HL-60 (cell line): ENCODE data around the gene ST3GAL4.
A peak's percentile ranks its signal among the peaks of the same experiment; 100 is the strongest.
"Not testable (repeated sequence)": the region's sequence is repeated elsewhere in the genome, so short reads cannot be mapped to it uniquely, and the experiment has no call there.

Experiments
- DNase-seq, 2 experiments: peaks; one replicate each; pipeline ENCODE4 v3.0.0-alpha.2; 2010 to 2020; ENCODE audit warnings: low read depth in 1 of 2, low spot score in 1 of 2
- H3K27ac ChIP-seq: fragments of 250-450 bp; sonication (Bioruptor Pico); replicated peaks from 2 replicates; pipeline ENCODE4 v1.5.1; 2020; ENCODE audit warnings: mild to moderate bottlenecking, moderate library complexity
- H3K27me3 ChIP-seq: fragments of 250-450 bp; sonication (Bioruptor Pico); 2 replicates; pipeline ENCODE4 v1.5.1; 2021; ENCODE audit warnings: mild to moderate bottlenecking, moderate library complexity; ENCODE audit not compliant: insufficient read depth, poor library complexity, severe bottlenecking
- H3K4me3 ChIP-seq: replicated peaks from 2 replicates; pipeline ENCODE4 v1.5.1; 2011; ENCODE audit warnings: mild to moderate bottlenecking, control low read depth, low read length; ENCODE audit not compliant: insufficient read depth
- GABPA ChIP-seq: IDR thresholded peaks from 2 replicates; pipeline ENCODE4 v1.6.1; 2012; ENCODE audit warnings: low read depth
- POLR2AphosphoS5 ChIP-seq: IDR thresholded peaks from 2 replicates; pipeline ENCODE4 v1.6.1; 2012; ENCODE audit warnings: low read depth
- SPI1 ChIP-seq: IDR thresholded peaks from 2 replicates; pipeline ENCODE4 v1.6.1; 2012; ENCODE audit warnings: low read depth, mild to moderate bottlenecking, borderline replicate concordance
- TF ChIP-seq, protein P1 (sequence below): IDR thresholded peaks from one replicate; pipeline ENCODE4 v1.5.1; 2011; ENCODE audit warnings: low read length, control low read depth, inconsistent platforms; ENCODE audit not compliant: insufficient read depth
- TF ChIP-seq, protein P2 (sequence below): IDR thresholded peaks from 2 replicates; pipeline ENCODE4 v1.6.1; 2012; ENCODE audit warnings: low read depth; ENCODE audit not compliant: insufficient replicate concordance

The ST3GAL4 gene

DNA sequence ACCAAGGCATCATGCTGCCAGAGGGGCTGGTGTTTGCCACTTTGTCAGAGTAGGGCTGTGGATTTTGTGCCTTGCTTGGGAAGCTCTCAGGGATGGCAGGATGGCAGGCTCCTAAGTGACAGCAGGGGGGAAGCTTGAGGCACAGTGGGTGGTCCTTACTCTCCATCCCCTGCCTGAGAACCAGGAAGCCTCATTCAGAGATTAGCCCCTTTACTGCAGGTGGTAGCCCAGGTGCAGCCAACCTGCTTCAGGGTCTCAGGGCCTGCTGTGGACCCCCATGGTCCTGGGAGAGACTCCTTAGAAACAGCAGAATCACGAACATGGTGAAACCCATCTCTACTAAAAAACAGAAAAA is 8.9 kb upstream of the ST3GAL4 start:
- Histone ChIP-seq H3K27ac (peak overlapping the region; percentile 75), H3K27me3 (no peaks in the 10 kb centered on the region), H3K4me3 (no peak overlapping the region)
- TF ChIP-seq SPI1 (no peak), GABPA (no peak), POLR2AphosphoS5 (no peak)
- TF ChIP-seq, protein P1, sequence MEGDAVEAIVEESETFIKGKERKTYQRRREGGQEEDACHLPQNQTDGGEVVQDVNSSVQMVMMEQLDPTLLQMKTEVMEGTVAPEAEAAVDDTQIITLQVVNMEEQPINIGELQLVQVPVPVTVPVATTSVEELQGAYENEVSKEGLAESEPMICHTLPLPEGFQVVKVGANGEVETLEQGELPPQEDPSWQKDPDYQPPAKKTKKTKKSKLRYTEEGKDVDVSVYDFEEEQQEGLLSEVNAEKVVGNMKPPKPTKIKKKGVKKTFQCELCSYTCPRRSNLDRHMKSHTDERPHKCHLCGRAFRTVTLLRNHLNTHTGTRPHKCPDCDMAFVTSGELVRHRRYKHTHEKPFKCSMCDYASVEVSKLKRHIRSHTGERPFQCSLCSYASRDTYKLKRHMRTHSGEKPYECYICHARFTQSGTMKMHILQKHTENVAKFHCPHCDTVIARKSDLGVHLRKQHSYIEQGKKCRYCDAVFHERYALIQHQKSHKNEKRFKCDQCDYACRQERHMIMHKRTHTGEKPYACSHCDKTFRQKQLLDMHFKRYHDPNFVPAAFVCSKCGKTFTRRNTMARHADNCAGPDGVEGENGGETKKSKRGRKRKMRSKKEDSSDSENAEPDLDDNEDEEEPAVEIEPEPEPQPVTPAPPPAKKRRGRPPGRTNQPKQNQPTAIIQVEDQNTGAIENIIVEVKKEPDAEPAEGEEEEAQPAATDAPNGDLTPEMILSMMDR: no peak
- TF ChIP-seq, protein P2, sequence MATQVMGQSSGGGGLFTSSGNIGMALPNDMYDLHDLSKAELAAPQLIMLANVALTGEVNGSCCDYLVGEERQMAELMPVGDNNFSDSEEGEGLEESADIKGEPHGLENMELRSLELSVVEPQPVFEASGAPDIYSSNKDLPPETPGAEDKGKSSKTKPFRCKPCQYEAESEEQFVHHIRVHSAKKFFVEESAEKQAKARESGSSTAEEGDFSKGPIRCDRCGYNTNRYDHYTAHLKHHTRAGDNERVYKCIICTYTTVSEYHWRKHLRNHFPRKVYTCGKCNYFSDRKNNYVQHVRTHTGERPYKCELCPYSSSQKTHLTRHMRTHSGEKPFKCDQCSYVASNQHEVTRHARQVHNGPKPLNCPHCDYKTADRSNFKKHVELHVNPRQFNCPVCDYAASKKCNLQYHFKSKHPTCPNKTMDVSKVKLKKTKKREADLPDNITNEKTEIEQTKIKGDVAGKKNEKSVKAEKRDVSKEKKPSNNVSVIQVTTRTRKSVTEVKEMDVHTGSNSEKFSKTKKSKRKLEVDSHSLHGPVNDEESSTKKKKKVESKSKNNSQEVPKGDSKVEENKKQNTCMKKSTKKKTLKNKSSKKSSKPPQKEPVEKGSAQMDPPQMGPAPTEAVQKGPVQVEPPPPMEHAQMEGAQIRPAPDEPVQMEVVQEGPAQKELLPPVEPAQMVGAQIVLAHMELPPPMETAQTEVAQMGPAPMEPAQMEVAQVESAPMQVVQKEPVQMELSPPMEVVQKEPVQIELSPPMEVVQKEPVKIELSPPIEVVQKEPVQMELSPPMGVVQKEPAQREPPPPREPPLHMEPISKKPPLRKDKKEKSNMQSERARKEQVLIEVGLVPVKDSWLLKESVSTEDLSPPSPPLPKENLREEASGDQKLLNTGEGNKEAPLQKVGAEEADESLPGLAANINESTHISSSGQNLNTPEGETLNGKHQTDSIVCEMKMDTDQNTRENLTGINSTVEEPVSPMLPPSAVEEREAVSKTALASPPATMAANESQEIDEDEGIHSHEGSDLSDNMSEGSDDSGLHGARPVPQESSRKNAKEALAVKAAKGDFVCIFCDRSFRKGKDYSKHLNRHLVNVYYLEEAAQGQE: no peak
- DNase-seq: no peak

DNA sequence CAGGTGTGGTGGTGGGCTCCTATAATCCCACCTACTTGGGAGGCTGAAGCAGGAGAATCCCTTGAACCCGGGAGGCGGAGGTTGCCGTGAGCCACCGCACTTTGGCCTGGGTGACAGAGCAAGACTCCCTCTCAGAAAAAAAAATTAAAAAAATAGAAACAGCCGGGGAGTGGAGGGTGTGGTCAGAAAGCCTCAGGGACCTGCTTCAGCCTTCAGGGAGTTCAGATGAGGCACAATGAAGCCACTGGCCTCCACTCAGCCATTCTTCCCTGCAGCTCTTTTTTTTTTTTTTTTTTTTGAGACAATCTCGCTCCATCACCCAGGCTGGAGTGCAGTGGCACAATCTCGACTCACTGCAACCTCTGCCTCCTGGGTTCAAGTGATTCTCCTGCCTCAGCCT is 8.5 kb upstream of the ST3GAL4 start:
- DNase-seq, H3K27me3 ChIP-seq, H3K4me3 ChIP-seq: not testable (repeated sequence)
- peak overlapping the region; percentile 75 for H3K27ac ChIP-seq

DNA sequence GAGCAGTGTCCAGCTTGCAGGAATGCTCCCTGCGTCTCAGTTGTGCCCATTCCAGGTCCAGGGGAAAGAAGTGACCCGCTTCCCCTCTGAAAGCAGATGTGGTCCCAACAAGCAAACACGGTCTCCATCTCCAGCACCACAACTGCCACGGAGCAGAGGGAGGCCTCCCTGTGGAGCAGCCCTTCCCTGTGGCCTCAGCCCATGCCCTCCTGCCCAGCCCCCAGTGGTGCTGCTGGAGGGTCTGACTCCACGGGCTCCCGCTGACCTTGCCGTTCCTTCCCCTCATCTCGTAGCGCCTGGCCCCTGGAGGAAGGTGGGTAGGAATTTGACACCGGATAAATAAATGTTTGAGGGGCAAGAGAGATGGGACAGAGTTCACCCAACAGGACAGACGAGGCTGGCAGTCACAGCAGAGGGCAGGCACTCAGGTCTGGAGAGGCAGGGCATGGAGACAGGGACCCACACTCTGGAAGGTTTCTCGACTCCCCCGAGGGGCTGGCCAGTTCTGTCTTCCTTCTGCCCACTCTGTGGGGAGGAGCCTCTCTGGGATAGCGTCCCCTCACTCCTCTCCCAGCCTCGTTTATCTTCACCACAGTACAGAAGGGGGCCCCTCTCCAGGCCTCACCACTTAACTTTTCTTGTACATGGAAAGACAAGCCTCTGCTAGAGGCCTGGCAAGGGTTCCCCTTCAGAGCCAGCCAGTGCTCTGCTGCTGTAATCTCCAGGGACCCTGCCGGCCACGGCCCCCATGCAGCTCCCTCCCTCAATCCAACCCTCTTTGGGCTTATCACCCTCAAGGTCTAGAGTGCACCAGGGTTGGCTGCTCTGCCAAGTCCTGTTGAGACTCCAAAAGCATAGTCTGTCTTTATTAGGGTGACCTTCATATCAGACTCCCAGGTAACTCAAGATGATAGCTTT is 7.5 kb upstream of the ST3GAL4 start:
- TF ChIP-seq SPI1 (no peak), GABPA (no peak), POLR2AphosphoS5 (peak; percentile 22; the same call in 1 of the 2 replicates)
- Histone ChIP-seq H3K27ac (peak overlapping the region; percentile 22), H3K27me3 (no peaks in the 10 kb centered on the region), H3K4me3 (no peak overlapping the region)
- DNase-seq: no peak

DNA sequence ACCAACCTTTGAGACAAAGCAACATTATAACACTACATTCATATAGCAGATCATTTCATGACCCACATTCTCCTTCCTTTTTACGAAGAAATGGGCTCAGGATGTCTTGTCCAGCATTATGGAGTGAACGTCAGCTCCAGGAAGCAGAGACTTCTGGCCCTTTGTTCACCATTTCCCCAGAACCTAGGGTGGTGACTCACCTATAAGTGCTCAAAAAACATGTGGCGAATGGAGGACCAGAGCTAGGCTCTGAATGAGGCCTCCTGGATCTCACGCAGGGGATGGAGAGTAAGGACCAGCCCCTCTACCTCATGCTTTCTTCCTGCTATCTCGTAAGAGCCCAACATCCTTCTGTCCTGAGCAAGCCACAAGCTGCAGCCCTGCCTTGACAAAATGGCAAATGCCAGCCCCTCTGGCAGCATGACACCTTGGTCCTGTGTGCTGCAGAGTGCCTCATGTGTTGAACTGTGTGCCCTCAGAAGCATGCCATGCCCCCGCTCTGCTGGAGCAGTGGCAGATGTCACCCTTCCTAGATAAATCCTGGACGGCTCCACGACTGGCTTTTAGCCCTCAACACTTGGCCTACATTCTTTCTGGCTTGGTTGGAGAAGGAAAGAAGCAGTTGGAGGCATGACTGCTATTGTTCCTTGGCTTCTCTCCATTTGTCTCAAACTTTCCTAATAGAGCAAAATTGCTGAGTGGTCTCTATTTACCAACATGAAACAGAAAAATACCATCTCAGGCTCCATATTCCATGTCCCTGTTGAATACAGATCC is 6.5 kb upstream of the ST3GAL4 start:
- H3K27ac ChIP-seq: peak overlapping the region; percentile 22; the same call in 1 of the 2 replicates
- no peaks in the 10 kb centered on the region for H3K27me3 ChIP-seq
- no peak overlapping the region for H3K4me3 ChIP-seq
- no peak for DNase-seq
- TF ChIP-seq POLR2AphosphoS5: no peak
- TF ChIP-seq, protein P1: no peak
- TF ChIP-seq, protein P2: no peak
- TF ChIP-seq GABPA: no peak
- TF ChIP-seq SPI1: no peak
